PC-9 (cell line): ENCODE measurements around the gene CPN2.

ENCODE experiments used
- CTCF ChIP-seq: fragments of 200-600 bp; sonication (generic); conservative IDR thresholded peaks from 2 replicates; pipeline ENCODE4 v1.6.1; 2017; ENCODE audit warnings: mixed run types, antibody characterized with exemption, mild to moderate bottlenecking, moderate library complexity
- EZH2 ChIP-seq: fragments of 200-600 bp; sonication (generic); IDR thresholded peaks from 2 replicates; pipeline ENCODE4 v1.8.0; 2017; ENCODE audit warnings: antibody characterized with exemption, low read depth

- TF ChIP-seq CTCF (peak; percentile 30; the same call in 1 of the 2 replicates), EZH2 (no peak)
Observed at GRCh38 chr3:194296454-194297263, 54.5 kb downstream of the CPN2 start.
